ENCODE data around the gene XIRP2. TPM values are rescaled to one million over a fixed set of nuclear protein-coding genes. Genes with fewer than 3 reads are reported as not detected.

The XIRP2 gene
- total RNA-seq, 2 experiments from 2014 or later: not detected

DNA sequence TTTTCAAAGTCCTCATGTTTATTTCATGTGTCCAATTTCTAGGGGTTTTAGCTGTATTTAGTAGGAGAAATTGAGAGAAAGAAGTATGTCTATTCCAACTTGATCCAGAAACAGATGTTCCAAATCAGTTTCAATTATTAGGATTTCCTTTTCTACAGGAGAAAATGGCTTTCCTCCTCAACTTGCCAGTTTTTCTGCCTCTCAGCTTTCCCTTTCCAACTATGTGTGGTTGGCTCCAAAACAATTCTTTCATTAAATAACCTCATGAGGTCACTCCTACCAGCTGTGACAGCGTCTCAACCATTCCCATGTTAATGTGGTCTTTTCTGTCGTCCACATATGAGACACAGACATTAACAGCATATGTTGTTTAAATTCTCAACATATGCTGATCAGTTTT lies 13.1 kb downstream of the XIRP2 start:
- Mint-ChIP-seq H3K36me3 (ENCODE audit: low read depth) (no peaks in the 10 kb centered on the region), H3K27me3 (no peaks in the 10 kb centered on the region), H3K27ac (no peak overlapping the region), H3K4me1 (ENCODE audit: low read depth) (no peaks in the 10 kb centered on the region), H3K9me3 (no peaks in the 10 kb centered on the region), H3K4me3 (no peak overlapping the region)
- DNase-seq: no peak
- H3K36me3 ChIP-seq (ENCODE audit: insufficient read depth, low read length): no peaks in the 10 kb centered on the region
- no peaks in the 10 kb centered on the region for H3K4me1 ChIP-seq (ENCODE audit: insufficient read depth, low read length)
- H3K27ac ChIP-seq (ENCODE audit: low read depth in 1 of 2, low read length in 2 of 2): no peak overlapping the region
- ChIA-PET POLR2A (no interaction called here), CTCF (no interaction called here)
- no peaks in the 10 kb centered on the region for H3K27me3 ChIP-seq (ENCODE audit: control insufficient read depth in 1 of 2, insufficient read depth in 2 of 2, low read length in 2 of 2)
- TF ChIP-seq, protein P1, sequence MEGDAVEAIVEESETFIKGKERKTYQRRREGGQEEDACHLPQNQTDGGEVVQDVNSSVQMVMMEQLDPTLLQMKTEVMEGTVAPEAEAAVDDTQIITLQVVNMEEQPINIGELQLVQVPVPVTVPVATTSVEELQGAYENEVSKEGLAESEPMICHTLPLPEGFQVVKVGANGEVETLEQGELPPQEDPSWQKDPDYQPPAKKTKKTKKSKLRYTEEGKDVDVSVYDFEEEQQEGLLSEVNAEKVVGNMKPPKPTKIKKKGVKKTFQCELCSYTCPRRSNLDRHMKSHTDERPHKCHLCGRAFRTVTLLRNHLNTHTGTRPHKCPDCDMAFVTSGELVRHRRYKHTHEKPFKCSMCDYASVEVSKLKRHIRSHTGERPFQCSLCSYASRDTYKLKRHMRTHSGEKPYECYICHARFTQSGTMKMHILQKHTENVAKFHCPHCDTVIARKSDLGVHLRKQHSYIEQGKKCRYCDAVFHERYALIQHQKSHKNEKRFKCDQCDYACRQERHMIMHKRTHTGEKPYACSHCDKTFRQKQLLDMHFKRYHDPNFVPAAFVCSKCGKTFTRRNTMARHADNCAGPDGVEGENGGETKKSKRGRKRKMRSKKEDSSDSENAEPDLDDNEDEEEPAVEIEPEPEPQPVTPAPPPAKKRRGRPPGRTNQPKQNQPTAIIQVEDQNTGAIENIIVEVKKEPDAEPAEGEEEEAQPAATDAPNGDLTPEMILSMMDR (IDR thresholded peaks at IDR 0.05): no peak
- intact Hi-C loops (cut with DNase I, micrococcal nuclease): no loop called here
- no peaks in the 10 kb centered on the region for H3K9me3 ChIP-seq (ENCODE audit: control insufficient read depth in 1 of 2, insufficient read depth in 1 of 2, low read length in 2 of 2)
- no peak for ATAC-seq (ENCODE audit: poor library complexity)
- no peak overlapping the region for H3K4me3 ChIP-seq (ENCODE audit: low read length)

DNA sequence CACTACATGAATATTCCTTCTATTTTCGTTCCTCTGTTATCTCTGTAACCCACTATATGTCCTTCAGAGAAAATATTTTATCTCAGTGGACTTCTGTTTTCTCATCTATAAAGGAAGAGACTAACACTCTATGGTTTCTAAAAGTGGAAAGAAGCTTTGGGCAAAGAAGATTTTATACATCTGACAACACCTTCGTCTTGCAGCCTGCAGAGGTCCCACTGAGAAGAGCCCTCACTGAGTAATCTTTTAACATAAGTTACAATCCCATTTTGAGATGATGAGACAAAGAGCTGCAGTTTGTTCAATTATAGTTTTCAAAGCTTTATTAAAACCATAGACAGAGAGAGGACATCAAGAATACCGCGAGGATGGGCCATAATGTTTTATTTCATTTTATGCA lies 28.7 kb downstream of the XIRP2 start:
- CTCF ChIA-PET: no interaction called here

DNA sequence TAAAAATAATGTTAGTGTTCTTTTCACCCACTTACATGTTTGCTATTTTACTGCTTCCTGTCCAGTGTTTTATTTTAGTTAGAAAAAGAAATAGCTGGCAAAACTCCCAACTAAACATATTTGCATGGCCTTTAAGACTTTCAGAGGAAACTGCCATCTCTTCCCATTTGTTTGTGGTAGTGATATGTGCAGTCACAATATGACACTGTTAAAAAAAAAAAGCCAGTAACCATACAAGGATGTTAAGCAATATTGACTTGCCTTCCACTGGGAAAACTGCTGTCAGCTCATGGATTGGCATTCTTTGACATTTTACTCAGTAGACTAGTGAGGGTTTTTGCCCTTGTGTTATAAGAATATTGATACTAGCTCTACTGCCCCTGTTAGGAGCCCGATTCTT lies 29.1 kb downstream of the XIRP2 start:
- ATAC-seq (ENCODE audit: poor library complexity) (no peak), DNase-seq (no peak)
- H3K4me3 ChIP-seq (ENCODE audit: low read length): no peak overlapping the region
- Mint-ChIP-seq H3K27ac (no peak overlapping the region), H3K36me3 (ENCODE audit: low read depth) (no peaks in the 10 kb centered on the region), H3K9me3 (no peaks in the 10 kb centered on the region), H3K4me3 (no peak overlapping the region), H3K27me3 (no peaks in the 10 kb centered on the region), H3K4me1 (ENCODE audit: low read depth) (no peaks in the 10 kb centered on the region)
- peaks cover 0 to 5% of the 10 kb centered on the region in 2 experiments for H3K9me3 ChIP-seq (ENCODE audit: control insufficient read depth in 1 of 2, insufficient read depth in 1 of 2, low read length in 2 of 2)
- no peaks in the 10 kb centered on the region for H3K4me1 ChIP-seq (ENCODE audit: insufficient read depth, low read length)
- no peaks in the 10 kb centered on the region for H3K36me3 ChIP-seq (ENCODE audit: insufficient read depth, low read length)
- ChIA-PET POLR2A (no interaction called here), CTCF (no interaction called here)
- intact Hi-C loops (cut with DNase I, micrococcal nuclease): no loop called here
- no peaks in the 10 kb centered on the region for H3K27me3 ChIP-seq (ENCODE audit: control insufficient read depth in 1 of 2, insufficient read depth in 2 of 2, low read length in 2 of 2)
- TF ChIP-seq, protein P1 (IDR thresholded peaks at IDR 0.05): no peak
- H3K27ac ChIP-seq (ENCODE audit: low read depth in 1 of 2, low read length in 2 of 2): no peak overlapping the region

More for the DNA sequence above, 28.7 kb downstream of the XIRP2 start:
- H3K27me3 ChIP-seq (ENCODE audit: control insufficient read depth in 1 of 2, insufficient read depth in 2 of 2, low read length in 2 of 2): no peaks in the 10 kb centered on the region
- no peaks in the 10 kb centered on the region for H3K27me3 Mint-ChIP-seq
- H3K4me1 Mint-ChIP-seq (ENCODE audit: low read depth): no peaks in the 10 kb centered on the region
- POLR2A ChIA-PET: no interaction called here
- H3K27ac Mint-ChIP-seq: no peak overlapping the region
- no peaks in the 10 kb centered on the region for H3K9me3 Mint-ChIP-seq
- TF ChIP-seq, protein P1 (IDR thresholded peaks at IDR 0.05): no peak
- no peak overlapping the region for H3K27ac ChIP-seq (ENCODE audit: low read depth in 1 of 2, low read length in 2 of 2)
- DNase-seq (no peak), ATAC-seq (ENCODE audit: poor library complexity) (no peak)
- no peak overlapping the region for H3K4me3 Mint-ChIP-seq
- H3K36me3 Mint-ChIP-seq (ENCODE audit: low read depth): no peaks in the 10 kb centered on the region
- no peaks in the 10 kb centered on the region for H3K36me3 ChIP-seq (ENCODE audit: insufficient read depth, low read length)
- no peaks in the 10 kb centered on the region for H3K4me1 ChIP-seq (ENCODE audit: insufficient read depth, low read length)
- intact Hi-C loops (cut with DNase I, micrococcal nuclease): no loop called here
- H3K4me3 ChIP-seq (ENCODE audit: low read length): no peak overlapping the region
- H3K9me3 ChIP-seq (ENCODE audit: control insufficient read depth in 1 of 2, insufficient read depth in 1 of 2, low read length in 2 of 2): peaks cover 0 to 5% of the 10 kb centered on the region in 2 experiments

Measured in CD4-positive, alpha-beta T cell (primary cell).